Left kidney (tissue), 2 donors: Measurements from ENCODE around the gene ALK. TPM values are rescaled to one million over a fixed set of nuclear protein-coding genes. Genes with fewer than 3 reads are reported as not detected.

Experiments used
- DNase-seq: peaks from one replicate; pipeline ENCODE4 v3.0.0-alpha.2; 2013
- polyA plus RNA-seq: library from polyadenylated mRNA; unstranded; fragments of 120-200 nt; gene quantifications from one replicate; pipeline ENCODE4 v1.2.1, GENCODE V29; 2013; ENCODE audit not compliant: insufficient read length

The ALK gene
- polyA plus RNA-seq, 1 donor = 0.55 TPM

DNA sequence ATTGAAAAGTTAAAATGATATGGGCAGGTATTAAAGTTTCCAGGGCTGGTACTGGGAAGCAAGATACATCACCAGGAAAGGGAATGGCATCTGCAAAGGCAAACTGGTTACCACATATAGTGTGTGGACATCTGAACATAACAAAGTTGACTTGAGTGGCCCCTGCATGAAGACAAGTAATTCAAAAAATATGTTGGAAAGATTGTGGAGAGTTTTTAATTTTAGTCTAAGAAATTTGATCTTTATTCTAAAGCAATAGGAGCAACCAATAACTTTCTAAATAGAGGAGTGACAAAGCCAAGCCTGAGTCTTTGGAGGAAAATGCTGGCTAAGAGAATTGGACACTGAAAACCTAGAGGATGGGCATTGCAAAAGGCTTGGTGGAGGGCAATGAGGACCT lies 278.2 kb downstream of the ALK start:
- DNase-seq = no peak

DNA sequence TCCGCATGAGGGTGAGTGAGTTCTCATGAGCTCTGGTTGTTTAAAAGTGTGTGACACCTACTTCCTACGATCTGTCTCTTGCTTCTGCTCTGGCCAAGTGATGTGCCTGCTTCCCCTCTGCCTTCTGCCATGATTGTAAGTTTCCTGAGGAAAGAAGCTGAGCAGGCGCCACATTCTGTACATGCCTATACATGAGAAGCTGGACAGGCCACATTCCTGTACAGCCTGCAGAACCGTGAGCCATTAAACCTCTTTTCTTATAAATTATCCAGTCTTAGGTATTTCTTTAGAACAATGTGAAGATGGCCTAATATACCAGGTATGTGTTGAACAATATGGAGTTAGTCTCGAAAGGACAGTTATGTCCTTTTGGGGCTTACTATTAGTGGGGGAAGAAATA lies 281.0 kb downstream of the ALK start:
- DNase-seq = no peak

DNA sequence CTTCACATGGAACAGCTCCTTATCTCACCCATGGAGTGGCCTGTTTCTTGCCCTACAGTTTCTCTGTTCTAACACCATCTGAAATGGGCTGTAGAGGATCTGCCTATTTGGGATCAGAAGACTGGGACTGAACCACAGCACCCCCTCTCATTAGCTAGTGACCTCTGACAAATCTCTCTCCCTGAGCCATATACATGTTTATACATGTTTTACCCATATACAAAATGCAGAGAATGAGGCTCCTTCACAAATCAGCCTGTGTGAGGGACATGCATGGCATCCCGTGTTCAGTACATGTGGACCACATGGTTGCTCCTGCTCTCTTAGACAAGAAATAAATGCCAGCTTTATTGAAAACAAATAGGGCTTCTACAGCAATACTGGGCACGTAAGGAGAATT lies 282.7 kb downstream of the ALK start:
- no peak for DNase-seq

DNA sequence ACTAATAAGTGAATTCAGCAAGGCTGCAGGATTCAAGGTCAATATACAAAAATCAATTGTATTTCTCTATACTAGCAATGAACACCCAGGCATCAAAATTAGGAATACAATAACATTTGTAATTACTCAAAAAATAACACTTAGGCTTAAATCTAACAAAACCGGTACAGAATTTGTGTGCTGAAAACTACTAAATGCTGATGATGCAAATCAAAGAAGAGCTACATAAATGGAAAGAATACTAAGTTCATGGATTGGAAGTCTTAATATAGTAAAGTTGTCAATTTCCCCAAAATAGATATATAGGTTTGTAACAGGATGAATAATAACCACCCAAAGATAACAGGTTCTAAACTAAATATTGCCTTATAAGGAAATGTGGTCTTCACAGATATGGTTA lies 286.5 kb downstream of the ALK start:
- DNase-seq = no peak

DNA sequence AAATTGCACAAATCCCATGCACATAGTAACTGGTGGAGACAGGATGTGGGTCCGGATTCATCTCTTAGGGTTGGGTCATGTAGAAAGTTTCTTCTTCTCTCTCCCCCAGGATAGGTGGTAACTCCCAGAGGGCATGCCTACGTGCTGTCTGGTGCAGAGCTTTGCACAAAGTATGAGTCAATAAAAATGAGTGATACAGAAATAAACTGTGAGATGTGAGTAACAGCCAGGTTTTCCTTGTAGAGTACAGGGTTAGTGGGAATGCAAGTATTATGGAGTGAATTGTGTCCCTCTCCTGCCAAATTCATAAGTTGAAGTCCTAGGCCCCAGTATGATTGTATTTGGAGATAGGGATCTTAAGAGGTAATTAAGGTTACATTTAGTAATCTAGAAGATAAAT lies 289.4 kb downstream of the ALK start:
- DNase-seq = no peak

DNA sequence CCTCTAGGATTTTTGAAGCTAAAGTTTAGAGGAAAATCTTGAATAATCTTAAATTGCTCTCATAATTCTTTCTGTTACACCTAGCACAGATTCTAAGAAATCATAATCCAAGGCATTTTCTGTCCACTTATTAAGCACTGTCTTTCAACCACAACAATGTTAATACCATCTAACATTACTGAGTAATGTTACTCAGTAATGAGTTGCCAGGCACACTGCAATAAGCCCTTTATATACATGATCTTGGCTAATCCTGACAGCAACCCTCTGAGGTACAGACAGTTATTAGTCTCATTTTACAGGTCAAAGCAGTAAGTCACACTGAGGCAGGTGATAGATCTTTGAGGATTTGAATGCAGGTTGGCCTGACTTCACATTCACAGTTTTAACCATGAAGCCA lies 291.9 kb downstream of the ALK start:
- no peak for DNase-seq

DNA sequence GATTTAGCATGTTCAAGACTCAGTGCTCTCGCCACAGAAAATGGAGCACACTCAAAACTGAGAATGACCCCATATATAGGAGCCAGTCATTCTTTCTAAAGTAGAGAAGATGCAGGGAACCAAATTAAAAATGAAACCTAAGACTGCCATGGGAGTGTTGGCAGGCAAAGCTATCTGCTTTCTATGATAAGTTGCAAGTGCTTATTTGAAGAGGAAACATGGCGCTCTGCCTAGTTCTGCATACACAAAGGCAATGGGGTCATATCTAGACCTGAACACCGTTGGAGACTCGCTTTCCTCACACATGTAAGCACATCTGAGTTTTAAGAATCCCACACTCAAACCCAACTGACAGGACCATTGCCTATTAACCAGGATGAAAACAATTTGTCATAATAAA lies 292.5 kb downstream of the ALK start:
- no peak for DNase-seq

DNA sequence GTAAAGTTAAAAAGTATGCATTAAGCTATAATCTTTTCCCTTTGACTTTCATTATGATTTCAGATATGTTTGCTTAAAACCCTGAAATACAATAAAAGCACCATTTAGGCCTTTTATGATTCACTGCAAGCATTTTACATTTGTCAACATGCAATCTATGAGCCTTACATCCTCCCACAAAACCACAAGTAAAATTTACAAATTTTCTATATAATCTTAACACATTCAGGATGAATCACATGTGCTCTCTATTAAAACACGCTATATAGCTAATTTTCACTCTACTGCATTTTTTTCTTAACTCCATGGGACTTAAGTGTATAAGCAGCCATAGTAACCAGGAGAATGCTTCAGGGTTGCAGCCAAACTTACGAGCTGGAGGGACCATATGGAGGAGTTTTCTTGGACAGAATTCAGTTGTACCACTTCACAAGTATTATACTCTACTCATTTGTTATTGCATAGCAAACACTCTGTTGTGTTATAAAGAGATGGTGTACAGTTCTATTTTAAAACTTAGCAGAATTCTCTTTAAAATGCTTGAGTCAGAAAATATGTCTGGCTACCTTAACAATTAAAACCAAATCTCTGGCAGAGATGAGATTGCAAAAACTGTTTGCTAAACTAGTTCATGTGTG lies 293.2 kb downstream of the ALK start:
- no peak for DNase-seq

DNA sequence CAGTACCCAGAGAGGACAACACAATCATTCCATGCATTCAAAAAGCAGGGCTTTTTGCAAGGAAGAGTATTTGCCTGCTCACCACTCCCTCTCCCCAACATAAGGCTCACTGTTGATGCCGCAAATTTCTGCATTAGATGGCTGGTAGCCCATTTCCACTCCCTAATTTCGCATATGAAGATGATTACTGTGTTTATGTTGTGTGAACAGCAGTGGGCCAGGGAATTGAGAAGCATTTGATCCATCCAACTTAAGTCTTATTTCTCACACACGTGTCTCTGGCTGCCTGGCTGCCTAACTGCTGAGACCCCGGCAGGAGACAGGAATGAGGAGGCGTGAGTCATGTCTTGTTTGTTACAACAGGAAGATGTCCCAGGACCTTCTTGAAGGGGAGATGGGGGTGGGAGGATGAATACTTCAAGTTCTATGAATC lies 294.1 kb downstream of the ALK start:
- DNase-seq = no peak

DNA sequence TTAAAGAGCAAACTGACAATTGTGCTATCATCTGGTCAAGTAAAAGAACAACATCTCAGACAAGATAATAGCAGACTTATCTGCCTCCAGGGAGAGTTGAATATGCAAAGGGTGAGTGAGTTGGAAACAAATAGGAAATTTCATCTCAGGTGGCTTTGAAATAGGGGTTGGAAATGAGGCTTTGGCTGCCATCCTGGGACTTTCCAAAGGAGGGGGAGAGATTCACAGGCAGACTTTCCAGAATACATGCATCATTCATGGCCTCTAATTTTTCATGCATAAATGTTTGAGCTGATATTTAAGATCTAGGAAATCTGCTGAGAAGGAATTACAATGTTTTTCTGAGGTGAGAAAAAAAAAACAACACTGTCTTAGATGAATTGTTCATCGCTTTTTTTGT lies 300.5 kb downstream of the ALK start:
- DNase-seq = no peak

DNA sequence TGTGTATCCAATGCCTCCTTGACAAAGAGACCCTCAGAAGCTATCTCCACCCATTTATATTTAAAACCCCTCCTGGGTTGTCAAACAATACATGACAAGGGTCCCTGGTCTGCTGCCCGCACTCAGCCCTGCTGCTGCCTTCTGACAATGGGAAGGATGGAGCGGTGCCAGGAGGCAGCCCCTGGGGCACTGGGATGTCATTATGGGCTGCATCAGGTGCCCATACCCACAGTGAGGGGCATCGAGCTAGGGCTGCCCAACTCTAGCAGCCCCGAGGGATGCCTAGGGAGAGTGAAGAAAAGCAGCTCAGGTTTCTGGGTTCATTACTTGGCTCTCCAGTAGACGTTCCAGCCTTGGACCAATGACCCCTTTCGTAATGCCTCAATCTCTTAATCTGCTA lies 301.7 kb downstream of the ALK start:
- DNase-seq = no peak

DNA sequence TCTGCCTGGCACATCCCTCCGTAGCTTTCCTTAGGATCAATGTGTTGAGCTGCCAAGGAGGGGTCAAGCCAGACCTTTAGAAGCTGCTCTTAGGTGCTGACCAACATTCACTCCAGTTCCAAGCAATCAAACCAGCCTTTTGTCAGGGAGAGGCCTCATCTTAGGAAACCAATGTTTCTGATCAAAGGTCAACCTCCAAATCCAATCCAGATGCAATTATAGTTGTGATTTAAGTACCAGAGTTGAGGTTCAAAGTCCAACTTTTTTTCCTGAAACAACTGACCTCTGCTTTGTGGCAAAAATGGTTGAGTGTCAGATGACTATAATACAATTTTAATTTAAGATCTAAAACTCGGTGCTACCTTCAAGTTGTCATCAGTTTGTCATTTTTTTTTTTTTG lies 303.4 kb downstream of the ALK start:
- no peak for DNase-seq

DNA sequence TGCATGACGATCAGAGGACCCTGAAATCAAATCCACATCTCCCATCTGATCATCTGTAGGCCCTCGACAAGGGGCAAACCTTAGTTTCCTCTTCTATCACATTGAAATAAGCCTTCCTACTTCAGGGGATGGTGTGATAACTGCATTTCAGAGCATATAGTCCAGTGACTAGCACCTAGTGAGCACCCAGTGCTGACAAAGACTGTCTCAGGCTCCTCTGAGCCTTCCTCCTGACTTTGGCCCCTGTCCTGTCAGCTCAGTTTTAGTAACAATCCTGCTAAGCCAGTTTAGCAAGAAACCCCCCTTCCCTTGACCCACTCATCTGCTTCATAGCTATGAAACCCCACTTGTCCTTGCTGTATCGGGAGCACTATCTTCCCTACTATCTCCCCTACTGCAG lies 304.0 kb downstream of the ALK start:
- DNase-seq = no peak

DNA sequence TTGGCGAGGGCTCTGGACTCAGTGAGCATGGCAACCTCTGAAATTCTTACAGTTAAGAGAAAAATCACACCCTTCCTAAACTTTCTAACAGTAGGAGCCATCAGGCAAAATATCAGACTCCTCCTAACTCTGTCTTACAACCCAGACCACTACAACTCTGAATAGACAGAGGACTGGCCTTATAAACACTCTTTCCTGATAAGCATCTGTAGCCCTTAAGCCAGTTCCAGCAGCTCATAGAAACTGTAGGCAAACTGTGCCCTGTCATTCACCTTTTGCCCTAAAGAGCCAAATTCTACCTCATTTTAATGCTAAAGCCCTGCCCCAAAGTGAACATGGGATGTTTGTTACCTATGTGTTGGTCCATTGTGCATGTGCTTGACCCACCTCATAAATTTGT lies 304.8 kb downstream of the ALK start:
- DNase-seq = no peak

DNA sequence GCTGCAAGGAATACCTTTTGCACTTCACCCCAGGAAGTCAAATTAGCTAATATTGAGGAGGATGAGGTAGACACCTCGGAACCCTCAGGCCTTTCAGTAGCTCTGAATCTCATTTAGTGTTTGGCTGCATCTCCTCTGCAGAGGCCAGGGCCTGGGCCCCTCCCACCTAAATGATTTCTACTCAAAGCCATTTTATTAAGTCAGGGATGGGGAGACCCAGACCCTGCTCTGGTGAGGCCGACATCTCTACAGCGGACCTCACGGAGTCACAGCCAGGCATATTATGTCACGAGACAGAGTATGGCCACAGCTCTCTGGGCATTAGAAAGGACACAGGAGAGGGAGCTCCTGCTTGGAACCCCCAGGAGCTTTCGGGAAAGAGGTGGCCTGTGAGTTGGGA lies 305.5 kb downstream of the ALK start:
- no peak for DNase-seq

DNA sequence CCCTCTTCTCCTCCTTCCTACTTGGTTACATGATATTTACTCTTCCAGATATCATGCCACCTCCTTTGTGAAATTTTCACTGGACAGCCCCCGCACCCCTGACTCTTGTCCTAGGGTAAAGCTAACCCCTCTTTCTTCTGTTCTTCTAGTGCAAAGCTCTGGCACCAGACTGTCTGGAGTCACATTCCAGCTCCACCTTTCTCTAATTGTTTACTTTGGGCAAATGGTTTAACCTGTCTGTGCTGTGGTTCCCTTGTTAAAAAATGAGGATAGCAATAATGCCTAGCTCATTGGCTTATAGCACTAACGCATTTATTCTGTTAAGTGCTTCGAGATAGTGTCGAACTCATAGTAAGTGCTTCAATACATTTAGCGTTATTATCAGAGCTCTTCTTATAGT lies 306.2 kb downstream of the ALK start:
- DNase-seq = no peak

DNA sequence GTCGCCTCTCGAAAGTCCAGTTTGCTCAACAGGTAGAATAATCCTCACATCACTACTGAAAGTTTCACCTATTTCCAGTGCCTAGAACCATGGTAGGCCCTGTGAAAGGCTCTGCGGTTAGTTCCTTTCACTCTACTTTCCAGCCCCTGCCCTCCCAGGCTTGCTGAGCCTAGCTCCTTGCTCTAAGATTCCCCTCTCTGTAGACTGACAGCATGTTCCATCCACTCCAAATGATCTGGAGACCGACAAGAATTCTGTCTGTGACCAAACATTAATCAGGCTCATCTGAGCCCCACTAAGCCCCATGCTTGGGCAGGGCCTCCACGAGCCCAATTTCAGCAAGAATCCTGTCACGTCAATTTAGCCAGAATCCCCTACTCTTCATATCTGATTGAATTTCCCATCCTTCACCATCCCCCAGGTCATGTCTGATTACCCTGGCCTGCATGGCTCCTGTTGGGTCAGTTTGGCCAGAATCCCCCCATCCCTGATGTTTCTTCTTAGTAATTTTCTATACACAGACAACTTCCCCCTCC lies 307.0 kb downstream of the ALK start:
- DNase-seq = no peak

DNA sequence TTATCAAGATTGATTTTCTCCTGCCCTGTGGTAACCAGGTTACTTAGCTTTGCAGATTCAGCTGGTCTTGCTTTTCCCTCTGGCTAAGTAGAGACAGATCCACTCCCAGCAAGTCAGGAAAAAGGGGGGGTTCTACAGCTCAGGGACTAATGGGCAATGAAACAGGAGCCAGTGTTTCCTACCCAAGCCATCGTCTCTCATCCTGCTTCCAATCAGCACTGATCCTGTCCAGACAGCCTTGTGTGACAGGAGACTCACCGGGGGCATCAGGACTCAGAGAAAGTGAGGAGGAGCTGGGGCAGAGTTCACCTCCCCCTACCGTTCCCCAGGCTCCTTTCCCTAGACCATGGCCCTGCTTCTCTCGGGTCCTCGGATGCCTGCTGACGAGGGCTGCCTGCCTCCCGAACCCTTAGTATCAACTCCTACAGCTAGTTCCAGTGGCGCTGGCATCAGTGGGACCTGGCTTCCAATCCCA lies 307.6 kb downstream of the ALK start:
- DNase-seq = no peak

DNA sequence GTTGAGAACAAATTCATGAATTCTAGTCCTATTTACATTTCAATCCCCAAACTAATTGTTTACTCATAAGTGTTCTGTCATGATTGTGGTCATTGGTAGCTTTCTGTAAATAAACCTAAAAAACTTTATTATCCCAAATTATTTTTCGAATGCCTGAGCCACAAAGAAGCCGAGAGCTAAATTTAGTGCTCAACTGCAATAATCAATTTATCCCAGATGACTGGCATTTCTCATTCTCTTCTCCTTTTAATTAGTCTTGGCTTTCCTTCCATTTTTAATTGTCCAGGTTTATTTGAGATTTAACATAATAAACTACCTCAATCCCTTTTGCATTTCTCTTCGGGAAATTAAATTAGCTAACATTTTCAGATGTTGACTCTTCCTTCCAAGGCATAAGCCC lies 308.3 kb downstream of the ALK start:
- no peak for DNase-seq

DNA sequence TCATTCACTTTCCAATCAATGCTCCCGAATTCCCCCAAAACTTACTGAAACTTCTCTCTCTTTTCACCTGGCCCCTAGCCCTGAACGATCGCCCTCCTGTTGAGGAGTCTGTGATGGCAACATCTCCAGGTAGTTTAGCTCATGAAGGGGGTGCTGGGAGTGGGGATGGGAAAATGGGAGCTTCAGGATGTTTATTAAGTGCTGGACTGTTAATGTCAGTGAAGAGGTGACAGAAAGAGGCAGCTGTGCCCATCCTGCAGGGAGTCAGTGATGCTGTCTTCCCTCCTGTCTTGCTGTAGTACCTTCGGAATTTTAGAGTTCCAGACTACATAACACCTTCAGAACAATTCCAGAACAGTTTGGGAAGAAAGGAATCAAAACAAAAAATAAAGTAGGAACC lies 308.8 kb downstream of the ALK start:
- no peak for DNase-seq

DNA sequence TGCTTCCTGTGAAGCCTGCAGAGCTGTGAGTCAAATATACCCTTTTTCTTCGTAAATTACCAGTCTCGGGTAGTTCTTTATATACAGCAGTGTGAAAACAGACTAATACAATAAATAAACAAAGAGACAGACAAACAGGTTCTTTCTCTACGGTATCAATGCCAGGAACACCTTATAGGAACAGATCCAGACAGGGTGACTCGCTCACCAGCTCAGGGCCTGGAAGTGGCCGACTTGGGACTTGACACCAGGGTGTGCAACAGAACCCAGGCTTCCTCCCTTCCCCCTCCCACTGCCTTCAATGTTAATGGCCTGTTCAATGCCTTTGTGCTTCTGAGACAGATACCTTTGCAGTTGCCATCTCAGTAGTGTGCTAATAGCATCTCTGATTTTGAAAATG lies 309.5 kb downstream of the ALK start:
- no peak for DNase-seq

DNA sequence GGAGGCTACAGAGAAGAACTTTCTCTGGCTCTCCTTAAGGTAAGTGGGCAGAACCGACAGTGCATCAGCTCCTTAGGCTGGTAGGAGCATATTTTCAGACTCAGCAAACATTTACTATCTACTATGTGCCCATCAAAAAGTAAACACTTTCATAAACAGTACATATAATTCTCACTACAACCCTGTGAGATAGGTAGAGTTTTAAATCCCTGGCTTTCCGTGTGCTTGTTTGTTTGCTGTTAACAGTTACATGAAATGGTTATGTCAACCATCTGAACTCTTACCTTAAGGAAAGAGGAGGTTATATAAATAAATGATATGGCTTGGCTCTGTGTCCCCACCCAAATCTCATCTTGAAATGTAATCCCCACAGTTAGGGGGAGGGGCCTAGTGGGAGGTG lies 310.1 kb downstream of the ALK start:
- DNase-seq = no peak

DNA sequence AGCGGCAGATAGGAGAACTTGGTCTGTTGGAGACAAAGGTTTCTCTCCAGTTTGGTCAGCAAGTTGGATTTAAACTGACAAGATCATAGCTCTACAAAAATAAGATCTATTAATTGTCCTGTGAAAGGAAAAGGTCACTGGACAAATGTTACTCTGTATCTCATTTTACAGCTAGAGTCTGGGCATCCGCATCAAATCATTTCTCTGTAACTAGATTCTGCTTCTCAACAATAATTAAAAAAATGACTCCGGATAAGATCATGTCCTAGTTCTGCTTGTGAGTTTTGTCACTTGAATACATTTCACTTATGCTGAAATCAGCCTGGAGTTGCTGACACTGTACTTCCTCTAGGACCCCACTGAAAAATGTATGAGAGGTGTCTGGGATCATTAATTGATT lies 310.8 kb downstream of the ALK start:
- no peak for DNase-seq

DNA sequence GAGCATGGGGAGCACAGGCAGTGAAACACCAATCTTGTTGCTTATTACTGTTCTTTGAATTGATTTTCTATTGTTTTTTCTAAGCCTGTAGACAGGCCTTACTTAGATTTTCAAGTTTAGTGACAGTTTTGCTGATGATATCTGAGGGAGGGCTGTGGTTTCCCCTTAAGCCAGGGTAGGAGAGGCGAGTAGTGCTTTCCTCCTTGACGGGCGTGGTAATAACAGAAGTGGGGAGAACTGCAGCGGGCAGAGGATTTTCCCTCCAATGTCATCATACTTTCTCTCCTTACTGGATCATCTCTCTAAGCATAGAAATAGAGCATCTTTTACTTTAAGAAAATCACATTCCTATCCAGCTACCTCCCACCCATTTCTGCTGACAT lies 314.4 kb downstream of the ALK start:
- DNase-seq = no peak
